ENCODE measurements around the gene TUBA3D. TPM values are rescaled to one million over a fixed set of nuclear protein-coding genes. Genes with fewer than 3 reads are reported as not detected.

Gene TUBA3D
- polyA plus RNA-seq, 1 donor, result 0.56 TPM

Other genes with a start within 250 kb of the TUBA3D start
- gene RAB6D, start 112.0 kb upstream of the TUBA3D start, polyA plus RNA-seq (ENCODE audit: insufficient read length), result 1.1 TPM
- 55.5 TPM for gene MZT2A, start 16.3 kb downstream of the TUBA3D start, polyA plus RNA-seq (ENCODE audit: insufficient read length)
- gene CCDC74A, start 51.8 kb downstream of the TUBA3D start, polyA plus RNA-seq (ENCODE audit: insufficient read length), result 2.0 TPM